Stimulated activated CD4-positive, alpha-beta T cell treated with anti-CD3 and anti-CD28 coated beads, Interleukin-1b, Interleukin-23, amount 100 ng/mL, for 4 hours (primary cell): ENCODE measurements around the gene ZNF2.

Experiments
- DNase-seq, 2 donors: peaks; one replicate each; pipeline ENCODE4 v3.0.0-alpha.2; 2020; ENCODE audit warnings: low read depth in 2 of 2

ZNF2 gene

DNA sequence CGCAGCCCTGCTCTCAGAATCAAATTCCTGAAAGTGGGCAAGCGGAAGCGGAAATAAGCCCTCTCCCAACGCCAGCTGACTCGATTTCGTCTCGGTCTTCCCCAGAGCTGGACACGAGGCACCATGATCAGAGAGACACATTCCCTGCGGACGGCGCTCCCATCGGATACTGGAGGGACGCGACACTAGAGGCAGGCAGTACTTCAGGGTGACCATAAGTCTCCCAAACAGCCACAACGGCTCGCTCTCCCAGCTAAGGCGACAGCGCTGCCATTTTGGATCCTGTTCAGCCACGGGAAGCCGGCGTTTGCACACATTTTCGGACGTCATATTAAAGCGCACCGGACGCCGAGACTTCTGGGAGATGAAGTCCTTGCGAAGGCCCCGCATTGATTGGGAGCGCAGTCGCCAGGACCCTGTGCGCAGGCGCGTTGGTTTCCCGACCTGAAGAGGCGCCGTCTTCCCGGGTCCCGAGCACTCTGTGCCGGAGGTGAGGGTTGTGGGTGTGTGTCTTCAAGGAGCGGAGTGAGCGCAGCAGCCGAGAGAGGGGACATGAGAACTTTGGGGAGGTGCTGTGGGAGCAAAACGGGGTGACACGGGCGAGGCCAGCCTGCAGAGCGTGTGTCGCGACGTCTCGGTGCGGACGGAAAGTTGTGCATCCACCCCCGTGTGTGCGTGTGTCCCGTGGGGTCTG lies at the start of gene ZNF2:
TSS of gene ZNF2 (plus strand) at position 439 of the 694 bp plus-strand sequence. CDS start 10,418 bp downstream, outside the sequence.
- DNase-seq: peak; percentile 94

DNA sequence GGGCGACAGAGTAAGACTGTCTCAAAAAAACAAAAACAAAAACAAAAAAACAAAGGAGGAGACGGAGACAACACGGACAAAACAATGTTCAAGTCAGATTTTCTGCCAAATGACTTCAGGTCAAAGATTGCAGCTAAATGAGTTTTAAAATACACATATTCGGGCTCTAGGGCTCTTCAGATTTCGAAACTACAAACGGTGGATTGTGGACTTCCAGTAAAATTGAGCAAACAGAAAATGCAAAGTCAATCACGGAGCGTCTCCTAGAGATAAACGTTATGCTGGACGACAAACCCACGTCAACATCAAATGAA lies 44.6 kb upstream of the ZNF2 start:
- no peak for DNase-seq

DNA sequence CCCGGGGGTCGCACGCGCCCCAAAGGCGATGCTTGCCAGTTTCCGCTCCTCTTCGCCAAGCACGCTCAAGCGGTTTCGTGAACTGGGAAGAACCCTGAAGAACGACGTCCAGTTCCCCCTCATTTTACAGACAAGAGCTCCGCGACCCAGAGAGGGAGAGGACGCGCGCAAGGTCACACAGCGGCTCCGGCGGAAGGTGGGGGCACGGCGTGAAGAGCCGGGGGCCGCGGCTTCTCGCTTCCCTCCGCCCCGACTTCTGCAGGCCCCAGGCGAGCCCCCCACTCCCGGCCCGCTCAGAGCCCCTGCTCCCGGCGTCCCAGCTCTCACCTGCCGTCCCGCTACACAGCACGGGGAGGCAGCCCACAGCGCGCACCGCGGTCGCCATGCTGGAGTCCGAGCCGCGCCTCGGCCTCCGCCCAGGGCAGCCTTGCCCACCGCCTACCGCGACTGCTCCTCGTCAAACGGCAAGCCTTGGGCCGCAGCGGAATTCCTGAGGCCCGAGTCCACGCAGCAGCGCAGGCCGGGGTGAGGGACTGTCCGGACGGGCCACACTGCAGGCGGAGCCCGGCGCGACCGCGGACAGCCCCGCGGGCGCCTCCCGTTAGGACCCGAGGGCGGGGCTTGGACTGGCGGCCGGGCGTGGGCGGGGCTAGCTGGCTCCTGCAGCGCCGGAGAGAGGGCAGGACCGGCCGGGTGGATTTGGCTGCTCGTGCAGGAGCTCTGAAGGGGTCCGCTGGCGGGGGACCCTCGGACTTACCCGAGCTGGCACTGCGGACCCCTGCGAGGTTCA lies 44.0 kb upstream of the ZNF2 start, which contains the start of gene MRPS5:
TSS of gene MRPS5 (minus strand) at position 402 of the 790 bp plus-strand sequence. CDS start at position 385, 17 bp downstream.
- DNase-seq: peak; percentile 81 to 94

DNA sequence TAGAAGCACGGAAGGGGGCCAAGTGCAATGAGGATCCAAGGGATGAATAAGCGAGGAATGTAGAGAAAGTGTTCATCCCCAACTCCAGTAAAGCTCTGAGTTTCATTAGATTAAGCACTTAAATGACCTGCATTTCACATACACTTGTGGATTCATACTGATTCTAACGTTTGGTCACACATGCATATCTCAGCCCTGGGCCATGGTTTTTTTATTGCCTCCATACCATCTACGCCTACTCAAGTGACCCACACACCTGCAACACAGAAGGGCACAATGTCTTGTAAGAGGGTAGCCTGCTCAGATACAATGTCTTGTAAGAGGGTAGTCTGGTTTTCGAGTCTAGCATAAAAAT lies 43.4 kb upstream of the ZNF2 start:
- DNase-seq: no peak

DNA sequence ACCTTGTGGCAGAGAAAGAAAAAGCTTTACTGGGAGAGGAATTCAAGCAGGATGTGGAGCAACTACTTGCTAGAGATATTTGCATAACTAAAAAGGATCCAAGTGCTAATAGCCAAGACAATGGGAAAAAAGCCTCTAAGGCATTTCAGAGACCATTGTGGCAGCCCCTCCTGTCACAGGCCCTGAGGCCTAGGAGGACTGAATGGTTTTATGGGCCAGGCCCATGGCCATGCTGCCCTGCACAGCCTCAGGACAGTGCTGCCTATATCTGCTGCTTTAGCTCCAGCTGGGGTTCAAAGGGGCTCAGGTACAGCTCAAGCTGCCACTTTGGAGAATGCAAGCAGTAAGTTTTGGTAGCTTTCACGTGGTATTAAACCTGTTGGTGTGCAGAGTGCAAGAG lies 26.9 kb upstream of the ZNF2 start:
- no peak for DNase-seq

DNA sequence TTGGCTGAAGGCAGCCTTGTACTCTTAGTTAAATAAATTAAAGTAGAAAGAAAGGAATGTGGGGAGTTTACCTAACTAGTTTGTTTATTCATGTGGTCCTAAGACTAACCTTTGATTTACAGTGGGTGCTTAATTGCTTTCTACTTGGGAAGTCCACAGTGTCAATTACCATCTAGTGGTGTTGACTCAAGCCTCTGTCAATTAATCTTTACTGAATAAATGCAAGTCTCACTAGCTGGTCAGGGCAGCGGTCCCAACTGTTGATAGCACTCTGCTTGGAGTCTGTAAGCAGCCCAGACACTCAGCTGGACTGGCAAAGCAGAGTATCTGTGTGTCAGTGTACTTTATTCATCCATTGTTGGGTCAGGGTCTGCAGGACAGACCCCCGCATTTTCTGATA lies 21.8 kb upstream of the ZNF2 start:
- no peak for DNase-seq

DNA sequence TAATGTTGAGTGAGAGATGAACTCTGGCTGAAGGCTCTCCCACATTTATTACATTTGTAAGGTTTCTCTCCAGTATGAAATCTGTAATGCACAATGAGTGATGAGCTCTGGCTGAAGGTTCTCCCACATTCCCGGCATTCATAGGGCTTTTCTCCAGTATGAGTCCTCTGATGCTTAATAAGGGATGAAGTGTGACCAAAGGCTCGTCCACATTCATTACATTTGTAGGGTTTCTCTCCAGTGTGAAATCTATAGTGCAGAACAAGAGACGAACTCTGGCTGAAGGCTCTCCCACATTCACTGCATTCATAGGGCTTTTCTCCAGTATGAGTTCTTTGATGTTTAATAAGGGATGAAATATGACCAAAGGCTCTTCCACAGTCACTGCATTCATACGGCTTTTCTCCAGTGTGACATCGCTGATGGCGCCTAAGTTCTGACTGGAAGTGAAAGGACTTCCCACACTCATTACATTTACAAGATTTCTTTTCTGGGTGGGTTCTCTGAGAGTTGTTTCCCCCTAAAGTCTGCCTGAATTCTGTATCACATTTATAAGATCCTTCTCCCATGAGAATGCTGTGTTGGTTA lies 16.1 kb upstream of the ZNF2 start:
- DNase-seq: no peak

DNA sequence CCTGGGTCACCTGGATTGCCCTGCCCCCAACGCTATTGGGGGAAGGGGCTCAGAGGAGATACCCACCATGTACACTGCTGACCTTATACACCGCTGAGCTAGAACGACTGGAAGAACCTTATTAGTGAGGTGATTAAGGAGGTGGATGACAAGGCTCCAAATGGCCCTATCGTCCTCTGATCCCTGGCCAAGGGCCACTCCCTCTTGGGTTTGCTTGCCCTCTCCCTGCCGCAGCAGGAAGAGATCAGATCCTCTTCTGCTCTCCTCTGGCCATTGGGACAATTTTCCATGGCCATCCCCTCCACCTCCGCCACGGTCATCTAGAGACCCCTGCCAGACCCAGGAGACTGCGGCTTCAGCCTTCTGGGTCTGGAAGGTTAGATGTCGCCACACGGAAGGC lies 7.2 kb upstream of the ZNF2 start:
- no peak for DNase-seq

DNA sequence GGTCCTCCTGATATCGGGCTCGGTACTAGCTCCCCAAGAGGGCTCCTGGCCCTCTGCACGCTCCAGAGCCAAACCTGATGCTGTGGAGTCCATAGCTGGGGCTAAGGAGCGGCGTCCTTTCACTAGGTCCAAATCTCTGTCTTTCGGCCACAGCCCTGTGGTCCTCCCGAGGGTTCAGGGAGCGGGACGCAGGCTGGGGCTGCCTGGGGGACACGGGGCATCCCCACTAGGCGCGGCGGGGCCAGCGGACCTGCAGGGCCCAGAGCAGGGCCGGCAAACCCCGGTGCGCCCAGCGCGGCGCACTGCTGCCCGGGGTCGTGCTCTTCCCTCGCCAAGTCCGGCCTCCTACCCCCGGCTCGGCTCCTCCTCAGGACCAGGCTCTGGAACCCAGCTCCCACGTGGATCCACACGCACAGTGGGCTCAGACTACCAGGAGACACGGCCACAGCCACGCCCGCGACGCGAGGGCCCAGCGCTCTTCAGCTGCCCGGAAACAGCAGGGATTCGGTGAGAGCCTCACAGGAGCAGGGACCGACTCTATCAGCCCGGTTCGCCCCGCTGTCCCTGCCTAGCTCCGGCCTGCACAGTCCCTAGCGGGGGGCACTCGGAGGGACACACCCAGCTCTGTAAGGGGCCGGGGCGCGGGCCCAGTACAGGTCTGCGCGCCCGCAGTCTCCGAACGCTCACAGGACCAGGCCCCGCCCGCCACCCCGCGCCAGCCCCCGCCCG lies 6.6 kb upstream of the ZNF2 start:
- peak in 1 of 2 donors; percentile 18 for DNase-seq

DNA sequence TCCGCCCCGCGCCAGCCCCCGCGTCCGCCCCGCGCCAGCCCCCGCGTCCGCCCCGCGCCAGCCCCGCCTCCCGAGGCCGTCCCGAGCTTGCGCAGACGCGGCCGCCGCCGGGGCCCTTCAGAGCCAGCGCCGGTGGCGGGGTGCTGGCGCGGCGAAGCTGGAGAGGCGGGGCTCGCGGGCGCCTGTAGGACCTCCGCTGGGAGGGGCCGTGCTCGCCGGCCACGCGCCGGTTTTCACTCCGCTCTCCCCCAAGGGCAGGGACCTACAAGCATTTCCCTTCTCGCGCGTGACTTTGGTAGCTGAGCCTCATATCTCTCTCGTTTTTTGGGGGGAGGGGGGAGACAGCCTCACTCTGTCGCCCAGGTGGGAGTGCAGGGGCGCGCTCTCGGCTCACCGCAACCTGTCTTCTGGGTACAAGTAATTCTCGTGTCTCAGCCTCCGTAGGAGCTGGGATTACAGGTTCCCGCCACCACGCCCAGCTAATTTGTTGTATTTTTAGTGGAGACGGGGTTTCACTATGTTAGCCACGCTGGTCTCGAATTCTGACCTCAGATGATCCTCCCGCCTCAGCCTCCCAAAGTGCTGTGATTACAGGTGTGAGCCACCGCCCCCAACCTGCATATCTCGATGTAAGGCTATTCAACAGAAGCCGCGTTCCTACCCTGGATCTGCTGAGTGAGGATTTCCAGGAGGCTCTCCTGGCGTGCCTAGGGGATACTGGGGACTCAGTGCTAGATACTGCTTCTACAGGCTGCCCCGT lies 5.7 kb upstream of the ZNF2 start, which contains the start of gene ZNF514:
TSS of gene ZNF514 (minus strand) at position 159 of the 760 bp plus-strand sequence. CDS start 6,595 bp downstream, outside the sequence.
- DNase-seq: peak; percentile 62 to 70

DNA sequence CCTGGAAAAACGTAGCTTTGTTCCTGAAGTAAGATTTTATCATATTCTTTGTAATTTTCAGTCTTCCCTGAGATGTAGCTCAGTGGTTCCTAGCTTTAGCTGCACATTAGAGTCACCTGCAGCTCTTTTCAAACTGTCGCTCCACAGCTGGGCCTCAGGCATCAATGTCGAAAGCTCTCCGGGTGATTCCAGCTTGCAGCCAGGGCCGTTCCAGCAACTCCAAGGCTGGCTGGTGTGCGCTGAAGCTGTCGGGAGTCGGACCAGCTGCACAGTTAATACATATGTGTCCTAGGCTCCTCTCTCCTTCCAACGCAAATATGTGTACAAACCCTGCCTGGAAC lies 609 bp upstream of the ZNF2 start:
- DNase-seq: no peak

DNA sequence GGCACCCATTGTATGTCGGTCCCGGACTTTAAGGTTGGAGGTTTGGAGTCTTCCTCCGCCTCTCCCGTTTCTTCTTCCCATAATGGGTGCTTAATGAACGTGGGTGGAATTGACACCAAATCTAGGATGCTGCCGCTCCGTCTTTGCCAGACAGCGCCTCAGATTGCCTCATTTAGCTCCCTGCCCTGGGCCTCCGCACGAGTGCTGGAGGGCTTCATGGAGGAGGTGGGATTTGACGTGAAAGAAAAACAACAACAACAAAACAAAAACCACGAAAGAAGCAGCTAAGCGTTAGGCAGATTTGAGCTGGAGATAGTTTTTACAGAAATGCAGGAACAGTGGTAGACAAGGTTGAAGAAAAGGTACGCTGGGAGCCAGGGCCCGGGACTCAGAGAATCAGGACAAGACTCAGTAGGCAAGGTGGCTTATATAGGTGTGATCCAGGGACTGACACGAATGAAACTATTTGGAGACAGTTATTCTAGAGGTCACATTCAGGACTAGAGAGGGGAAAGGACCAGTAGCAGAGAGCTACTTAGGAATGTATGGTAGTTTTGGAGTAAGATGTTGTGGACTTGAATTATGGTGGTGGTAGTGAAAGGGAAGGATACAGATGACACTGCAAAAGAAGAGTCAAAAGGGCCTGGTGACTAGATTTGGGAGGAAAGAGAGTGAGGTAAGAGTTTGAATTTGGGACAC lies 605 bp downstream of the ZNF2 start:
- DNase-seq: no peak

DNA sequence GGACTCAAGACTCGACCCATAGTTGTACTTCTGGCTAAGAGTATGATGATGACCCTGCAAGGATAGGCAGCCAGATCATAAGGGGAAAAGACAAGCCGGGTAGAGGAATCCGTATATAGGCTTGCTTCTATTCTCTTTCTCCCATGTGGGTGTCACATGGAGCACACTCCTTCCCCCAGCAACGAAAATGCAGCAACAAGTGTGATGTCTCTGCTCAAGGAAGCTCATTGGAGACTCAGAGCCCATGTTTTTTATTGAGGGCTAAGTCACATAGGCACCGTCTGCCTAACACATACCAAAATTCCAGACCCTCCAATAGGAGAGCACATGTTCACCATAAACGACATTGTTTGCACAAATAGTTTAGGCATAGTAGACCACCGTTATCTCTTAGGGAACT lies 6.3 kb downstream of the ZNF2 start:
- no peak for DNase-seq

DNA sequence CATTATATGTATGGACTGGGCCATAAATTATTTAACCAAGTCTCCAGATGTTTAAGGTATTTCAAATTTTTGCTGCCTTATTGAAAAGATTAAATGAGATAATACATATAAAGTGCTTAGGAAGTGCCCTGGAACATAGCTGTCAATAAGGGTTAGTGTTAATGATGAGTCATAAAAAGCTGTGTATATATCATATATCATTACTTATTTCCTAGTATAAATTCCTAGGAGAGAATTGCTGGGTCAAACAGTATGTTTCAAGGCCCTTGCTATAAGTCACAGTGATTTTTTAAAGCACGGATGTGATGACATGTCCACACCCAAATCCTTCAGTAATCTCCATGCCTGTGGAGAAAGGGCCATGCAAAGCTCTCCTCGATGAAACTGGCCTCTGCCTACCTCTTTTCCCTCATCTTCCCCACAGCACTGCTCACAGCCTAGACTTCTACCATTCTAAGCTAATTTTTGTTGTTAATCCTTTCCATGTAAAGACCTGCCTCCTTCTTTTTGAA lies 8.5 kb downstream of the ZNF2 start:
- DNase-seq: no peak

DNA sequence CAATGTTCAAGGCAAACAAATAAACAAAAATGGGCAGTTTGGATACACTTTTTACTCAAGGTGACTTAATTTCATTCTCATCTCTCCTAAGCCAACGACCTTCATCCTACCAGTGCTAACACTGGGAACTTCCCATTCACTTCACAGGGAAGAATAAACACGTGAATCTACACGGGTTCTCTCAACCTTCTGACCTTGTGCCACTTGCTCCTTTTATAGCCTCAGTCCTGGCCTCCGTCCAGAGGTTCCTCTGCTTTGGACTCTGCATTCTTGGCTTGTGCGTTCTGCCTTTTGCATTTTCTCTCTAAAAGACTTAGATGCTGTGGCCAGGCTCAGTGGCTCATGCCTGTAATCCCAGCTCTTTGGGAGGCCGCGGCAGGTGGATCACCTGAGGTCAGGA lies 13.8 kb downstream of the ZNF2 start:
- no peak for DNase-seq

DNA sequence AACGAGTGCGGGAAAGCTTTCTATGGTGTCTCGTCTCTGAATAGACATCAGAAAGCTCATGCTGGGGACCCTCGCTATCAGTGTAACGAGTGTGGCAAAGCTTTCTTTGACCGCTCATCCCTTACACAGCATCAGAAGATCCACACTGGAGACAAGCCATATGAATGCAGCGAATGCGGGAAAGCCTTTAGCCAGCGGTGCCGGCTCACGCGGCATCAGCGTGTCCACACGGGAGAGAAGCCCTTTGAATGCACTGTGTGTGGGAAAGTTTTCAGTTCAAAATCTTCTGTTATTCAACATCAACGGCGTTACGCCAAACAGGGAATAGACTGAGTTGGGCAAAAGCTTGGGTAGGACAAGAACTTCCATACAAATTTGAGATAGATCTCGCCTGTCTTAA lies 16.2 kb downstream of the ZNF2 start:
- DNase-seq: no peak

DNA sequence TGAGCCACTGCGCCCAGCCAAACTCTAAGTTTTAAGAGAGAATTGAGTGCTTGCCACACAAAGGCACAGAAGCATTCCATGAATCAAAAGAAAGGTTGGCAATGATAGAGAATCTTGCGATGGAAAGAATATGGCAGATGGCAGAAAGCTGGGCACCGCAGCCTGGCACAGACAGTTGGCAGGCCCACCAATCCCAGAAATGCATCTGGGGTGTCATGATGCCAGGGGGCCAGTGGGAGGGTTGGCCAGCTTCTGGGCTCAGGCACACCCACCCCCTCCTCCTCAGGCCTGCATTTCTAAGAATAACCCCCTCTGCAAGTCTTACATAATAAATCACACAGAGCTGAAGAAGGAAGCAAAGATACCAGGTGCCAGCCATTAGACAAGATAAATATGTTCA lies 19.6 kb downstream of the ZNF2 start:
- no peak for DNase-seq

DNA sequence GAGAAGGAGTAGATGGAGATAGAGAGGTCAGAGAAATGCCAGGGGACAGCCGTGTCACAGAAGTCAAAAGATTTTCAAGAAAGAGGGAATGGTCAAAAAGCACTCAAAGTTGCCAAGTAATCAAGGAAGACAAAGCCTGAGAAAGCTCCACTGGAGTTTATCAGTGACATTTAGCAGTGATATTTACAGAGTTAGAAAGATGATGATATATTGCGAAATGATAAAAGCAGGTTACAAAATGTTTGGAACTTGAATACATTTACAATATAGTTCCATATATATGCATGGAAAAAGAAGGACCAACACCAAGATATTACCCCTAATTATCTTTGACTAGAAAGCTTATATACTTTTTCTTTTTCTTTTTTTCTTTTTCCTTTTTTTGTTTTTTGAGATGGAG lies 20.4 kb downstream of the ZNF2 start:
- DNase-seq: no peak

DNA sequence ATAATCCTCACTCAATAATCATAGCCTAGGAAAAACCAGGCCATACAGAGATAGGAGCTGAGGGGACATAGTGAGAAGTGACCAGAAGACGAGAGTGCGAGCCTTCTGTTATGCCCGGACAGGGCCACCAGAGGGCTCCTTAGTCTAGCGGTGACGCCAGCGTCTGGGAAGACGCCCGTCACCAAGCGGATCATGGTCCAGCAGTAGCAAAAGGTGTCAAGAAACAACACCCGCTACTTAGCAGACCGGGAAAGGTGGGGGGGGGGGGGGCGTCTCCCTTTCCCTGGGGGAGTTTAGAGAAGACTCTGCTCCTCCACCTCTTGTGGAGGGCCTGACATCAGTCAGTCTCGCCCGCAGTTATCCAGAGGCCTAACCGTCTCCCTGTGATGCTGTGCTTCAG lies 27.3 kb downstream of the ZNF2 start:
- DNase-seq: peak; percentile 16 to 36

DNA sequence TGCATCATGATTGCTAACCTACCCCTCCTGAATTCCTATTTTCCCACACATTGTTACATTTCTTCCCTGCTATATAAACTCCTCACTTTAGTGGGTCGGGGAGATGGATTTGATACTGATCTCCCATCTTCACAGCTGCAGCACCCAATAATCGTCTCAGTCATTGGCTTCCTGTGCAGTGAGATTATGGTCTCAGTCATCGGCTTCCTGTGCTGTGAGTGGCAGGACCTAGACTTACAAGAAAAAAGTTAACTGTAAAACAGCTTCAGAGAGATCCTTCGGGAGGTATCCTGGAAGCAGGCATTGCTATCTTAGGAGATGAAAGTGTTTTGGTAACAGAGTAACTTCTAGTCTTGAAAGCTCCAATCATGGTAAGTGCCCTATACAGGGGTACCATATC lies 38.3 kb downstream of the ZNF2 start:
- DNase-seq: no peak

DNA sequence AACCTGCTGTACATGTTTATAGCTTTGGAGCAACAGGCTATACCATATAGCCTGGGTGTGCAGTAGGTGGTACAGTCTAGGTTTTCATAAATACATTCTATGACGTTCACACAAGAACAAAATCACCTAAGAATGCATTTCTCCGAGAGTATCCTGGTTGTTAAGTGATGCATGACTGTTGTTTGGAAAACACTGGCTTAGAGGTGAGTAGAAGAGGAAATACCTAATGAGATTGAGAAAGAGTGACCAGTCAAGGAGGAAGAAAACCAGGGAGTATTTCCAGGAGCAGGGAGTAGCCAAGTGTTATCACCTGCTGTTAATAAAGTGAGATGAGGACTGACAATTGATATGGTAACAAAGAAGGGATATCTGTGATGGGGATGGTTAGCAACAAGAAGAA lies 38.8 kb downstream of the ZNF2 start:
- no peak for DNase-seq
